GM21360 (cell line): Measurements from ENCODE around the gene FANK1.
"Not testable (repeated sequence)": the region's sequence is repeated elsewhere in the genome, so short reads cannot be mapped to it uniquely, and the experiment has no call there.

ENCODE experiments used
- ATAC-seq: cut with Tn5 transposase; IDR thresholded peaks from one replicate; pipeline ENCODE4 v1.9.1; 2021; ENCODE audit warnings: mild to moderate bottlenecking, moderate library complexity; ENCODE audit not compliant: unreplicated experiment

The FANK1 gene

GRCh38 chr10:126016156-126016805, 119.9 kb downstream of the FANK1 start:
- ATAC-seq = no peak

- no peak for ATAC-seq
Observed at GRCh38 chr10:126016882-126017281, 120.5 kb downstream of the FANK1 start.

- no peak for ATAC-seq
Observed at GRCh38 chr10:126017961-126018560, 121.7 kb downstream of the FANK1 start.

GRCh38 chr10:126021833-126022500, 125.6 kb downstream of the FANK1 start:
- no peak for ATAC-seq

- no peak for ATAC-seq
Observed at GRCh38 chr10:126022841-126023240, 126.5 kb downstream of the FANK1 start.

GRCh38 chr10:126027692-126028091, 131.3 kb downstream of the FANK1 start:
- no peak for ATAC-seq

GRCh38 chr10:126029999-126030398, 133.6 kb downstream of the FANK1 start:
- ATAC-seq = no peak

GRCh38 chr10:126034586-126034985, 138.2 kb downstream of the FANK1 start:
- no peak for ATAC-seq

GRCh38 chr10:126036515-126036914, 140.2 kb downstream of the FANK1 start:
- no peak for ATAC-seq

GRCh38 chr10:126037946-126038345, 141.6 kb downstream of the FANK1 start:
- ATAC-seq = no peak

GRCh38 chr10:126041117-126041516, 144.8 kb downstream of the FANK1 start:
- no peak for ATAC-seq

- ATAC-seq = peak; percentile 99
Observed at GRCh38 chr10:126041804-126042231, 145.5 kb downstream of the FANK1 start.

GRCh38 chr10:126042354-126042753, 146.0 kb downstream of the FANK1 start:
- ATAC-seq = no peak

GRCh38 chr10:126042906-126043305, 146.5 kb downstream of the FANK1 start:
- ATAC-seq = no peak

GRCh38 chr10:126043389-126043788, 147.0 kb downstream of the FANK1 start:
- ATAC-seq = no peak

GRCh38 chr10:126045861-126046260, 149.5 kb downstream of the FANK1 start:
- ATAC-seq = no peak

- ATAC-seq = no peak
Observed at GRCh38 chr10:126046831-126047230, 150.5 kb downstream of the FANK1 start.

GRCh38 chr10:126047749-126048148, 151.4 kb downstream of the FANK1 start:
- not testable (repeated sequence) for ATAC-seq

- ATAC-seq = no peak
Observed at GRCh38 chr10:126049759-126050700, 153.7 kb downstream of the FANK1 start.

- ATAC-seq = no peak
Observed at GRCh38 chr10:126052171-126052570, 155.8 kb downstream of the FANK1 start.

- ATAC-seq = no peak
Observed at GRCh38 chr10:126054191-126054590, 157.8 kb downstream of the FANK1 start.
